IMR-90 (cell line): ENCODE results near the gene NFATC1. TPM values are rescaled to one million over a fixed set of nuclear protein-coding genes. Genes with fewer than 3 reads are reported as not detected.

Experiments
- ATAC-seq: fragments of 200-7000 bp; cut with Tn5 transposase; 2 replicates; pipeline ENCODE4 v1.9.1; 2020; ENCODE audit warnings: low read depth, mild to moderate bottlenecking, moderate library complexity
- BruUV-seq: library from RNA; stranded (reverse); fragments of 400-500 nt; replicated peaks from 2 replicates; lab custom pipeline; 2021; lab: Mats Ljungman, UMichigan
- CTCF ChIA-PET: fragments of 300-600 bp; formaldehyde crosslinking; extraction: SDS; loops from one replicate; lab custom pipeline; 2021; ENCODE audit warnings: antibody characterized with exemption; lab: Yijun Ruan, JAX
- POLR2A ChIA-PET: fragments of 300-600 bp; sonication (Branson Sonifier 250); formaldehyde crosslinking; loops from one replicate; lab custom pipeline; 2022; ENCODE audit warnings: antibody characterized with exemption; ENCODE audit not compliant: unreplicated experiment; lab: Charles Lee
- DNase-seq: peaks from one replicate; pipeline ENCODE4 v3.0.0; 2013
- H2AFZ ChIP-seq: replicated peaks from 2 replicates; pipeline ENCODE3; 2013; ENCODE audit warnings: low read length, mild to moderate bottlenecking; ENCODE audit not compliant: poor library complexity
- H2AK5ac ChIP-seq: 2 replicates; pipeline ENCODE4 v1.6.1; 2013; ENCODE audit warnings: low read depth, low read length, inconsistent platforms
- H2AK9ac ChIP-seq: replicated peaks from 2 replicates; pipeline ENCODE3; 2013; ENCODE audit warnings: mild to moderate bottlenecking, low read depth, low read length, moderate library complexity; ENCODE audit not compliant: poor library complexity
- H2BK120ac ChIP-seq: 2 replicates; pipeline ENCODE4 v1.6.1; 2013; ENCODE audit warnings: low read depth, low read length, inconsistent platforms
- H2BK15ac ChIP-seq: 3 replicates; pipeline ENCODE4 v1.6.1; 2013; ENCODE audit warnings: low read depth, low read length, inconsistent platforms
- H2BK20ac ChIP-seq: 2 replicates; pipeline ENCODE4 v1.6.1; 2013; ENCODE audit warnings: low read depth, mild to moderate bottlenecking, inconsistent platforms, low read length, moderate library complexity
- H2BK5ac ChIP-seq: 2 replicates; pipeline ENCODE4 v1.6.1; 2013; ENCODE audit warnings: mild to moderate bottlenecking, low read depth, low read length, inconsistent platforms; ENCODE audit not compliant: poor library complexity, severe bottlenecking
- H3K14ac ChIP-seq: replicated peaks from 2 replicates; pipeline ENCODE4 v1.6.1; 2013; ENCODE audit warnings: low read depth, low read length, inconsistent platforms
- H3K18ac ChIP-seq: 2 replicates; pipeline ENCODE4 v1.6.1; 2013; ENCODE audit warnings: low read depth, low read length, control low read depth
- H3K23ac ChIP-seq: 2 replicates; pipeline ENCODE4 v1.6.1; 2013; ENCODE audit warnings: low read depth, low read length, inconsistent platforms
- H3K27ac ChIP-seq: 2 replicates; pipeline ENCODE4 v1.5.1; 2013; ENCODE audit warnings: mild to moderate bottlenecking, control low read depth, low read length; ENCODE audit not compliant: insufficient read depth
- H3K27me3 ChIP-seq: 2 replicates; pipeline ENCODE4 v1.6.1; 2013; ENCODE audit warnings: low read length; ENCODE audit not compliant: control insufficient read depth, insufficient read depth
- H3K36me3 ChIP-seq: 2 replicates; pipeline ENCODE4 v1.6.1; 2013; ENCODE audit warnings: low read length, mixed read lengths; ENCODE audit not compliant: control insufficient read depth, insufficient read depth
- H3K4ac ChIP-seq: 2 replicates; pipeline ENCODE4 v1.6.1; 2013; ENCODE audit warnings: low read depth, low read length, inconsistent platforms
- H3K4me1 ChIP-seq: 2 replicates; pipeline ENCODE4 v1.6.1; 2013; ENCODE audit warnings: low read length, mixed read lengths; ENCODE audit not compliant: control insufficient read depth, insufficient read depth
- H3K4me2 ChIP-seq: 2 replicates; pipeline ENCODE4 v1.6.1; 2013; ENCODE audit warnings: low read depth, mild to moderate bottlenecking, control low read depth, low read length, moderate library complexity
- H3K4me3 ChIP-seq: 2 replicates; pipeline ENCODE4 v1.5.1; 2013; ENCODE audit warnings: low read depth, mild to moderate bottlenecking, control low read depth, low read length, moderate library complexity; ENCODE audit not compliant: insufficient read depth
- H3K56ac ChIP-seq: 2 replicates; pipeline ENCODE4 v1.6.1; 2013; ENCODE audit warnings: low read length, inconsistent platforms; ENCODE audit not compliant: insufficient read depth; ENCODE audit errors: extremely low read depth
- H3K79me1 ChIP-seq, 2 experiments: 2 replicates each; pipeline ENCODE4 v1.6.1; 2013; ENCODE audit warnings: low read length in 2 of 2, inconsistent platforms in 1 of 2, low read depth in 1 of 2
- H3K9ac ChIP-seq: 2 replicates; pipeline ENCODE4 v1.6.1; 2013; ENCODE audit warnings: low read depth, low read length, control low read depth
- H3K9me1 ChIP-seq: 2 replicates; pipeline ENCODE4 v1.6.1; 2013; ENCODE audit warnings: low read length, inconsistent platforms; ENCODE audit not compliant: insufficient read depth
- H3K9me3 ChIP-seq: 2 replicates; pipeline ENCODE4 v1.6.1; 2013; ENCODE audit warnings: low read length; ENCODE audit not compliant: control insufficient read depth, insufficient read depth
- H4K20me1 ChIP-seq: 2 replicates; pipeline ENCODE4 v1.6.1; 2013; ENCODE audit warnings: low read length, inconsistent platforms; ENCODE audit not compliant: insufficient read depth
- H4K5ac ChIP-seq: 2 replicates; pipeline ENCODE4 v1.6.1; 2013; ENCODE audit warnings: mild to moderate bottlenecking, low read depth, low read length, control low read depth
- H4K8ac ChIP-seq, 2 experiments: 2 replicates each; pipeline ENCODE4 v1.6.1; 2013; ENCODE audit warnings: low read depth in 2 of 2, low read length in 2 of 2, control low read depth in 1 of 2, inconsistent platforms in 1 of 2
- H4K91ac ChIP-seq: 2 replicates; pipeline ENCODE4 v1.6.1; 2013; ENCODE audit warnings: low read depth, low read length, inconsistent platforms; ENCODE audit not compliant: insufficient read depth
- BHLHE40 ChIP-seq: fragments of 150-350 bp; IDR thresholded peaks from 2 replicates; pipeline ENCODE4 v1.6.1; 2016; ENCODE audit warnings: mild to moderate bottlenecking, low read depth, low read length
- CEBPB ChIP-seq: IDR thresholded peaks from 2 replicates; pipeline ENCODE4 v1.6.1; 2012; ENCODE audit warnings: low read depth, low read length, improper control_type of control experiment
- CHD1 ChIP-seq: IDR thresholded peaks from 2 replicates; pipeline ENCODE4 v1.6.1; 2012; ENCODE audit warnings: low read depth, low read length, improper control_type of control experiment
- MAFK ChIP-seq: IDR thresholded peaks from 2 replicates; pipeline ENCODE4 v1.6.1; 2012; ENCODE audit warnings: low read depth, low read length, improper control_type of control experiment
- MXI1 ChIP-seq: IDR thresholded peaks from 2 replicates; pipeline ENCODE4 v1.6.1; 2012; ENCODE audit warnings: low read depth, mild to moderate bottlenecking, low read length, moderate library complexity, borderline replicate concordance
- NFE2L2 ChIP-seq: fragments of 150-350 bp; IDR thresholded peaks from 2 replicates; pipeline ENCODE4 v1.6.1; 2016; ENCODE audit warnings: low read depth, mild to moderate bottlenecking, low read length
- POLR2A ChIP-seq: IDR thresholded peaks from 2 replicates; pipeline ENCODE4 v1.6.1; 2012; ENCODE audit warnings: mild to moderate bottlenecking, low read depth, low read length
- RAD21 ChIP-seq: IDR thresholded peaks from 2 replicates; pipeline ENCODE4 v1.6.1; 2012; ENCODE audit warnings: low read length, improper control_type of control experiment
- RCOR1 ChIP-seq: IDR thresholded peaks from 2 replicates; pipeline ENCODE4 v1.6.1; 2012; ENCODE audit warnings: mild to moderate bottlenecking, low read length, improper control_type of control experiment; ENCODE audit not compliant: insufficient replicate concordance
- RFX5 ChIP-seq: IDR thresholded peaks from 2 replicates; pipeline ENCODE4 v1.8.0; 2012; ENCODE audit warnings: low read depth, mild to moderate bottlenecking, low read length, moderate library complexity
- SMC3 ChIP-seq: fragments of 150-350 bp; IDR thresholded peaks from 2 replicates; pipeline ENCODE4 v1.6.1; 2016; ENCODE audit warnings: low read depth, mild to moderate bottlenecking, antibody characterized with exemption, low read length, moderate library complexity
- WGBS, 2 experiments: methylation state at CpG; one replicate each; pipeline versions ENCODE4 v1.1.5 to v1.1.7; 2013; ENCODE audit warnings: missing lambda C conversion rate in 2 of 2; ENCODE audit not compliant: insufficient read length in 1 of 2; ENCODE audit errors: extremely low coverage in 2 of 2; 5-methylcytosine and 5-hydroxymethylcytosine counted together
- dilution Hi-C: fragments of 300-500 bp; cut with HindIII; formaldehyde crosslinking; loops from one replicate; pipeline ENCODE4 v1.14.3; 2018; ENCODE audit warnings: low sequenced_read_pairs; ENCODE audit not compliant: unreplicated experiment
- in situ Hi-C: fragments of 300-500 bp; cut with MboI; formaldehyde crosslinking; loops from 3 replicates; pipeline ENCODE4 v1.14.3; 2019; ENCODE audit warnings: low sequenced_read_pairs, inconsistent platforms, mixed read lengths
- intact Hi-C: fragments of 100-400 bp; cut with micrococcal nuclease; formaldehyde crosslinking; loops from 2 replicates; pipeline ENCODE4 v1.10.0; 2022
- polyA plus RNA-seq, 3 experiments: library from polyadenylated mRNA; depleted of rRNA; stranded (reverse); fragments of >200 nt; gene quantifications; 2 replicates each; pipeline ENCODE4 v1.2.3, GENCODE V29; 2012; ENCODE audit warnings: low replicate concordance in 1 of 3
- total RNA-seq: library from RNA; depleted of rRNA; stranded (reverse); fragments of >200 nt; gene quantifications from 2 replicates; pipeline ENCODE4 v1.2.3, GENCODE V29; 2012
- TF ChIP-seq, protein P1 (sequence below): fragments of 150-350 bp; IDR thresholded peaks from 2 replicates; pipeline ENCODE4 v1.6.1; 2016; ENCODE audit warnings: low read depth, mild to moderate bottlenecking, low read length, moderate library complexity, borderline replicate concordance
- TF ChIP-seq, protein P2 (sequence below): conservative IDR thresholded peaks from 2 replicates; pipeline ENCODE4 v1.5.1; 2012; ENCODE audit warnings: mild to moderate bottlenecking, low read depth, low read length, improper control_type of control experiment

Gene NFATC1
- total and polyA plus RNA-seq, 2 of the 4 experiments (the other 2 are of a cell fraction): 0.36 to 1.8 TPM

GRCh38 chr18:79568543-79569205 is 172.9 kb downstream of the NFATC1 start:
- Histone ChIP-seq H3K36me3 (no peaks in the 10 kb centered on the region), H3K27ac (no peak overlapping the region), H4K5ac (0 out of 2 replicates have a peak overlapping the region, but pooled peaks have one; percentile 6), H3K4me2 (no peak overlapping the region), H4K20me1 (no peaks in the 10 kb centered on the region), H4K91ac (peak overlapping the region; percentile 56; the same call in 1 of the 2 replicates), H3K4me1 (peaks cover 23% of the 10 kb centered on the region), H2BK15ac (peak overlapping the region; percentile 49; the same call in 1 of the 3 replicates), H3K79me1 (no peaks in the 10 kb centered on the region), H3K4me3 (no peak overlapping the region), H3K18ac (peak overlapping the region; percentile 40; the same call in 1 of the 2 replicates), H2AFZ (no peak overlapping the region), H3K9me3 (peaks cover 7% of the 10 kb centered on the region), H2AK9ac (no peak overlapping the region), H3K23ac (no peak overlapping the region; the same call in 1 of the 2 replicates), H2BK120ac (peak overlapping the region; percentile 98; the same call in 1 of the 2 replicates), H3K9me1 (peaks cover 9% of the 10 kb centered on the region), H2BK5ac (peak overlapping the region; percentile 86), H4K8ac (peak overlapping the region; percentile 90 to 97; a peak in 2 of 4 replicates), H3K9ac (no peak overlapping the region), H3K27me3 (no peaks in the 10 kb centered on the region), H2AK5ac (peak overlapping the region; percentile 93), H3K14ac (peak overlapping the region; percentile 92), H2BK20ac (peak overlapping the region; percentile 69; the same call in 1 of the 2 replicates), H3K56ac (no peak overlapping the region), H3K4ac (peak overlapping the region; percentile 74)
- ATAC-seq: no peak
- no TSS peak for BruUV-seq
- 88% methylated on average over 7 of the region's 13 CpGs; no CpG with 5 or more reads in 1 of the 2 experiments for WGBS, 2 experiments
- in situ Hi-C loops (no loop called here), dilution Hi-C loops (no loop called here), intact Hi-C loops (no loop called here)
- no peak for TF ChIP-seq SMC3
- no peak for TF ChIP-seq MXI1
- no peak for TF ChIP-seq CEBPB
- TF ChIP-seq, protein P1, sequence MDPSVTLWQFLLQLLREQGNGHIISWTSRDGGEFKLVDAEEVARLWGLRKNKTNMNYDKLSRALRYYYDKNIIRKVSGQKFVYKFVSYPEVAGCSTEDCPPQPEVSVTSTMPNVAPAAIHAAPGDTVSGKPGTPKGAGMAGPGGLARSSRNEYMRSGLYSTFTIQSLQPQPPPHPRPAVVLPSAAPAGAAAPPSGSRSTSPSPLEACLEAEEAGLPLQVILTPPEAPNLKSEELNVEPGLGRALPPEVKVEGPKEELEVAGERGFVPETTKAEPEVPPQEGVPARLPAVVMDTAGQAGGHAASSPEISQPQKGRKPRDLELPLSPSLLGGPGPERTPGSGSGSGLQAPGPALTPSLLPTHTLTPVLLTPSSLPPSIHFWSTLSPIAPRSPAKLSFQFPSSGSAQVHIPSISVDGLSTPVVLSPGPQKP: no peak
- no peak for TF ChIP-seq MAFK
- no peak for TF ChIP-seq POLR2A
- TF ChIP-seq BHLHE40: no peak
- TF ChIP-seq CHD1: no peak
- TF ChIP-seq, protein P2, sequence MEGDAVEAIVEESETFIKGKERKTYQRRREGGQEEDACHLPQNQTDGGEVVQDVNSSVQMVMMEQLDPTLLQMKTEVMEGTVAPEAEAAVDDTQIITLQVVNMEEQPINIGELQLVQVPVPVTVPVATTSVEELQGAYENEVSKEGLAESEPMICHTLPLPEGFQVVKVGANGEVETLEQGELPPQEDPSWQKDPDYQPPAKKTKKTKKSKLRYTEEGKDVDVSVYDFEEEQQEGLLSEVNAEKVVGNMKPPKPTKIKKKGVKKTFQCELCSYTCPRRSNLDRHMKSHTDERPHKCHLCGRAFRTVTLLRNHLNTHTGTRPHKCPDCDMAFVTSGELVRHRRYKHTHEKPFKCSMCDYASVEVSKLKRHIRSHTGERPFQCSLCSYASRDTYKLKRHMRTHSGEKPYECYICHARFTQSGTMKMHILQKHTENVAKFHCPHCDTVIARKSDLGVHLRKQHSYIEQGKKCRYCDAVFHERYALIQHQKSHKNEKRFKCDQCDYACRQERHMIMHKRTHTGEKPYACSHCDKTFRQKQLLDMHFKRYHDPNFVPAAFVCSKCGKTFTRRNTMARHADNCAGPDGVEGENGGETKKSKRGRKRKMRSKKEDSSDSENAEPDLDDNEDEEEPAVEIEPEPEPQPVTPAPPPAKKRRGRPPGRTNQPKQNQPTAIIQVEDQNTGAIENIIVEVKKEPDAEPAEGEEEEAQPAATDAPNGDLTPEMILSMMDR: no peak
- TF ChIP-seq NFE2L2: no peak
- TF ChIP-seq RFX5: no peak
- TF ChIP-seq RCOR1: no peak
- no peak for TF ChIP-seq RAD21
- ChIA-PET POLR2A (no interaction called here), CTCF (no interaction called here)
- DNase-seq: no peak
